ENCODE measurements around the gene IQGAP3.

- TF ChIP-seq POLR2A (IDR thresholded peaks at IDR 0.05): no peak
- TF ChIP-seq, protein P1, sequence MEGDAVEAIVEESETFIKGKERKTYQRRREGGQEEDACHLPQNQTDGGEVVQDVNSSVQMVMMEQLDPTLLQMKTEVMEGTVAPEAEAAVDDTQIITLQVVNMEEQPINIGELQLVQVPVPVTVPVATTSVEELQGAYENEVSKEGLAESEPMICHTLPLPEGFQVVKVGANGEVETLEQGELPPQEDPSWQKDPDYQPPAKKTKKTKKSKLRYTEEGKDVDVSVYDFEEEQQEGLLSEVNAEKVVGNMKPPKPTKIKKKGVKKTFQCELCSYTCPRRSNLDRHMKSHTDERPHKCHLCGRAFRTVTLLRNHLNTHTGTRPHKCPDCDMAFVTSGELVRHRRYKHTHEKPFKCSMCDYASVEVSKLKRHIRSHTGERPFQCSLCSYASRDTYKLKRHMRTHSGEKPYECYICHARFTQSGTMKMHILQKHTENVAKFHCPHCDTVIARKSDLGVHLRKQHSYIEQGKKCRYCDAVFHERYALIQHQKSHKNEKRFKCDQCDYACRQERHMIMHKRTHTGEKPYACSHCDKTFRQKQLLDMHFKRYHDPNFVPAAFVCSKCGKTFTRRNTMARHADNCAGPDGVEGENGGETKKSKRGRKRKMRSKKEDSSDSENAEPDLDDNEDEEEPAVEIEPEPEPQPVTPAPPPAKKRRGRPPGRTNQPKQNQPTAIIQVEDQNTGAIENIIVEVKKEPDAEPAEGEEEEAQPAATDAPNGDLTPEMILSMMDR (IDR thresholded peaks at IDR 0.05): no peak
Observed at GRCh38 chr1:156494309-156494895, 78.0 kb downstream of the IQGAP3 start.
